Osteocyte (in vitro differentiated cells): ENCODE results near the gene SEZ6L2. TPM values are rescaled to one million over a fixed set of nuclear protein-coding genes. Genes with fewer than 3 reads are reported as not detected.
A peak's percentile ranks its signal among the peaks of the same experiment; 100 is the strongest.

Experiments used
- DNase-seq: peaks from one replicate; pipeline ENCODE4 v3.0.0; 2021; ENCODE audit warnings: mixed read lengths; ENCODE audit not compliant: unreplicated experiment; ENCODE audit errors: extremely low spot score
- H3K27ac Mint-ChIP-seq: one replicate; pipeline ENCODE4 v1.8.0; 2021; ENCODE audit warnings: mild to moderate bottlenecking, mixed read lengths; ENCODE audit not compliant: unreplicated experiment
- H3K27me3 Mint-ChIP-seq: one replicate; pipeline ENCODE4 v1.8.0; 2021; ENCODE audit warnings: mixed read lengths; ENCODE audit not compliant: unreplicated experiment
- H3K36me3 Mint-ChIP-seq: one replicate; pipeline ENCODE4 v1.8.0; 2021; ENCODE audit warnings: mixed read lengths; ENCODE audit not compliant: unreplicated experiment
- H3K4me1 Mint-ChIP-seq: one replicate; pipeline ENCODE4 v1.8.0; 2021; ENCODE audit warnings: mixed read lengths; ENCODE audit not compliant: unreplicated experiment
- H3K4me3 Mint-ChIP-seq: one replicate; pipeline ENCODE4 v1.8.0; 2021; ENCODE audit warnings: mild to moderate bottlenecking, moderate library complexity, mixed read lengths; ENCODE audit not compliant: unreplicated experiment
- H3K9me3 Mint-ChIP-seq: one replicate; pipeline ENCODE4 v1.8.0; 2021; ENCODE audit warnings: mixed read lengths; ENCODE audit not compliant: unreplicated experiment
- CTCF ChIP-seq: fragments of 200-600 bp; sonication (generic); IDR thresholded peaks from 2 replicates; pipeline ENCODE4 v1.5.0; 2021; ENCODE audit warnings: antibody characterized with exemption, mild to moderate bottlenecking, moderate library complexity
- total RNA-seq: library from RNA; stranded (reverse); gene quantifications from 2 replicates; pipeline ENCODE4 v1.2.1, GENCODE V29; 2021

The SEZ6L2 gene
- total RNA-seq, 1 donor from 2014 or later = 19.3 TPM

- Mint-ChIP-seq H3K4me1 (peaks cover 14% of the 10 kb centered on the region), H3K36me3 (no peaks in the 10 kb centered on the region), H3K27me3 (peaks cover 24% of the 10 kb centered on the region), H3K9me3 (no peaks in the 10 kb centered on the region), H3K27ac (no peak overlapping the region), H3K4me3 (no peak overlapping the region)
- DNase-seq = no peak
- TF ChIP-seq CTCF = no peak
Observed at GRCh38 chr16:29881050-29881449, 18.3 kb downstream of the SEZ6L2 start.

GRCh38 chr16:29878172-29878571 is 21.2 kb downstream of the SEZ6L2 start:
- Mint-ChIP-seq H3K9me3 (no peaks in the 10 kb centered on the region), H3K27ac (no peak overlapping the region), H3K27me3 (peaks cover 29% of the 10 kb centered on the region), H3K4me3 (no peak overlapping the region), H3K4me1 (peaks cover 14% of the 10 kb centered on the region), H3K36me3 (no peaks in the 10 kb centered on the region)
- DNase-seq = no peak
- TF ChIP-seq CTCF = no peak

GRCh38 chr16:29877266-29877961 is 21.9 kb downstream of the SEZ6L2 start:
- DNase-seq = no peak
- Mint-ChIP-seq H3K4me3 (peak overlapping the region; percentile 18), H3K27ac (no peak overlapping the region), H3K4me1 (peaks cover 14% of the 10 kb centered on the region), H3K9me3 (no peaks in the 10 kb centered on the region), H3K36me3 (no peaks in the 10 kb centered on the region), H3K27me3 (peaks cover 29% of the 10 kb centered on the region)
- no peak for TF ChIP-seq CTCF

GRCh38 chr16:29876594-29877249 is 22.6 kb downstream of the SEZ6L2 start:
- H3K4me3 Mint-ChIP-seq = peak overlapping the region; percentile 48
- no peak for DNase-seq
- peaks cover 14% of the 10 kb centered on the region for H3K4me1 Mint-ChIP-seq
- no peaks in the 10 kb centered on the region for H3K36me3 Mint-ChIP-seq
- no peak for TF ChIP-seq CTCF
- peaks cover 29% of the 10 kb centered on the region for H3K27me3 Mint-ChIP-seq
- no peak overlapping the region for H3K27ac Mint-ChIP-seq
- no peaks in the 10 kb centered on the region for H3K9me3 Mint-ChIP-seq

GRCh38 chr16:29876217-29876593 is 23.1 kb downstream of the SEZ6L2 start:
- H3K27me3 Mint-ChIP-seq = peaks cover 29% of the 10 kb centered on the region

More at GRCh38 chr16:29876217-29876593, 23.1 kb downstream of the SEZ6L2 start:
- Mint-ChIP-seq H3K36me3 (no peaks in the 10 kb centered on the region), H3K4me3 (peak overlapping the region; percentile 48), H3K9me3 (no peaks in the 10 kb centered on the region), H3K4me1 (peaks cover 14% of the 10 kb centered on the region), H3K27ac (no peak overlapping the region)
- no peak for TF ChIP-seq CTCF
- DNase-seq = no peak
